Endodermal cell (in vitro differentiated cells): Measurements from ENCODE around the gene MPP2. TPM values are rescaled to one million over a fixed set of nuclear protein-coding genes. Genes with fewer than 3 reads are reported as not detected.

Source experiments
- DNase-seq: peaks from one replicate; pipeline ENCODE4 v3.0.0-alpha.2; 2017
- H3K27ac ChIP-seq: 2 replicates; pipeline ENCODE4 v1.5.1; 2013; ENCODE audit warnings: mild to moderate bottlenecking, low read depth, low read length, moderate library complexity
- H3K27me3 ChIP-seq: 2 replicates; pipeline ENCODE4 v1.6.1; 2013; ENCODE audit warnings: mild to moderate bottlenecking, low read length, moderate library complexity; ENCODE audit not compliant: insufficient read depth, control insufficient read depth, poor library complexity, severe bottlenecking
- H3K36me3 ChIP-seq: 2 replicates; pipeline ENCODE4 v1.7.0; 2013; ENCODE audit warnings: mild to moderate bottlenecking, low read length, moderate library complexity; ENCODE audit not compliant: control insufficient read depth, insufficient read depth
- H3K4me1 ChIP-seq: one replicate; pipeline ENCODE4 v1.7.0; 2013; ENCODE audit warnings: low read length; ENCODE audit not compliant: control insufficient read depth, insufficient read depth
- H3K4me3 ChIP-seq: 2 replicates; pipeline ENCODE4 v1.5.1; 2013; ENCODE audit warnings: mild to moderate bottlenecking, low read length, moderate library complexity
- H3K9ac ChIP-seq: 2 replicates; pipeline ENCODE4 v1.6.1; 2013; ENCODE audit warnings: mild to moderate bottlenecking, low read length, moderate library complexity; ENCODE audit not compliant: poor library complexity, severe bottlenecking; ENCODE audit errors: extremely low read depth
- H3K9me3 ChIP-seq: 2 replicates; pipeline ENCODE4 v1.6.1; 2013; ENCODE audit warnings: mild to moderate bottlenecking, low read length, moderate library complexity; ENCODE audit not compliant: control insufficient read depth
- H3K27ac Mint-ChIP-seq: 2 replicates; pipeline ENCODE4 v1.8.0; 2020; ENCODE audit warnings: mixed read lengths
- H3K27me3 Mint-ChIP-seq: 2 replicates; pipeline ENCODE4 v1.8.0; 2021; ENCODE audit warnings: mild to moderate bottlenecking, mixed read lengths; ENCODE audit not compliant: insufficient read depth
- H3K36me3 Mint-ChIP-seq: 2 replicates; pipeline ENCODE4 v1.8.0; 2020; ENCODE audit warnings: low read depth, mixed read lengths
- H3K4me1 Mint-ChIP-seq: 2 replicates; pipeline ENCODE4 v1.8.0; 2020; ENCODE audit warnings: mixed read lengths
- H3K4me3 Mint-ChIP-seq: 2 replicates; pipeline ENCODE4 v1.8.0; 2020; ENCODE audit warnings: mild to moderate bottlenecking, moderate library complexity, mixed read lengths
- H3K9me3 Mint-ChIP-seq: 2 replicates; pipeline ENCODE4 v1.8.0; 2020; ENCODE audit warnings: mild to moderate bottlenecking, mixed read lengths
- CTCF ChIP-seq: fragments of 200-600 bp; sonication (generic); conservative IDR thresholded peaks from 2 replicates; pipeline ENCODE4 v1.5.0; 2021; ENCODE audit warnings: antibody characterized with exemption, mild to moderate bottlenecking
- WGBS, 2 experiments: methylation state at CpG; one replicate each; pipeline versions ENCODE4 v1.1.5 to v1.1.7; 2013; ENCODE audit warnings: missing lambda C conversion rate in 2 of 2, mixed read lengths in 1 of 2; ENCODE audit not compliant: insufficient coverage in 1 of 2, insufficient read length in 1 of 2; 5-methylcytosine and 5-hydroxymethylcytosine counted together
- total RNA-seq, 2 donors: library from RNA; stranded (reverse); fragmentation: NEBNext Ultra II Directional in 1 of 2; extraction: Animal tissue kit (Norgen Biotek cat#: 25700) in 1 of 2; gene quantifications; 2 replicates in 1 of 2; 3 replicates in 1 of 2; pipeline ENCODE4 v1.2.1, GENCODE V29; 2021

Gene MPP2
- total RNA-seq, 2 donors from 2014 or later, result 16.2 to 18.3 TPM

GRCh38 chr17:43952724-43953666 is 45.7 kb upstream of the MPP2 start:
- Histone ChIP-seq H3K36me3 (no peaks in the 10 kb centered on the region), H3K4me3 (peak overlapping the region; percentile 79), H3K9ac (no peak overlapping the region), H3K27me3 (peaks cover 48% of the 10 kb centered on the region), H3K27ac (no peak overlapping the region), H3K9me3 (no peaks in the 10 kb centered on the region), H3K4me1 (no peaks in the 10 kb centered on the region)
- 8 to 12% methylated on average over 38 to 82 of the region's 82 CpGs for WGBS, 2 experiments
- peak overlapping the region; percentile 74 for H3K4me3 Mint-ChIP-seq
- DNase-seq, result peak; percentile 97
- H3K9me3 Mint-ChIP-seq, result no peaks in the 10 kb centered on the region
- H3K36me3 Mint-ChIP-seq, result no peaks in the 10 kb centered on the region
- H3K27me3 Mint-ChIP-seq, result peaks cover 61% of the 10 kb centered on the region
- H3K4me1 Mint-ChIP-seq, result peaks cover 7% of the 10 kb centered on the region
- no peak for TF ChIP-seq CTCF
- H3K27ac Mint-ChIP-seq, result peak overlapping the region; percentile 98

- Mint-ChIP-seq H3K36me3 (no peaks in the 10 kb centered on the region), H3K4me3 (peak overlapping the region; percentile 74), H3K27ac (peak overlapping the region; percentile 98), H3K9me3 (no peaks in the 10 kb centered on the region), H3K4me1 (peaks cover 7% of the 10 kb centered on the region), H3K27me3 (peaks cover 63% of the 10 kb centered on the region)
- H3K27ac ChIP-seq, result no peak overlapping the region
- 19 to 20% methylated on average over 7 to 19 of the region's 19 CpGs for WGBS, 2 experiments
- TF ChIP-seq CTCF, result no peak
- no peak overlapping the region for H3K9ac ChIP-seq
- DNase-seq, result peak; percentile 85
- H3K9me3 ChIP-seq, result no peaks in the 10 kb centered on the region
- no peaks in the 10 kb centered on the region for H3K36me3 ChIP-seq
- peak overlapping the region; percentile 79 for H3K4me3 ChIP-seq
- H3K4me1 ChIP-seq, result no peaks in the 10 kb centered on the region
- H3K27me3 ChIP-seq, result peaks cover 48% of the 10 kb centered on the region
Measured at GRCh38 chr17:43952351-43952723, 45.0 kb upstream of the MPP2 start.

- Mint-ChIP-seq H3K27ac (no peak overlapping the region), H3K27me3 (peaks cover 63% of the 10 kb centered on the region), H3K9me3 (no peaks in the 10 kb centered on the region), H3K4me3 (peak overlapping the region; percentile 74), H3K4me1 (peaks cover 7% of the 10 kb centered on the region), H3K36me3 (no peaks in the 10 kb centered on the region)
- H3K36me3 ChIP-seq, result no peaks in the 10 kb centered on the region
- H3K27me3 ChIP-seq, result peaks cover 48% of the 10 kb centered on the region
- H3K9me3 ChIP-seq, result no peaks in the 10 kb centered on the region
- H3K4me1 ChIP-seq, result no peaks in the 10 kb centered on the region
- H3K27ac ChIP-seq, result no peak overlapping the region
- 80 to 82% methylated on average over 2 to 4 of the region's 4 CpGs for WGBS, 2 experiments
- TF ChIP-seq CTCF, result no peak
- no peak for DNase-seq
- H3K9ac ChIP-seq, result no peak overlapping the region
- peak overlapping the region; percentile 79 for H3K4me3 ChIP-seq
Measured at GRCh38 chr17:43951750-43952149, 44.4 kb upstream of the MPP2 start.
